K562 (cell line): ENCODE measurements around the gene TMPO. TPM values are rescaled to one million over a fixed set of nuclear protein-coding genes. Genes with fewer than 3 reads are reported as not detected.

Experiments used
- CREB5 ChIP-seq: fragments of 250-450 bp; sonication (Bioruptor Pico); IDR thresholded peaks from 2 replicates; pipeline ENCODE4 v1.5.0; 2020; ENCODE audit warnings: mild to moderate bottlenecking
- CSDE1 ChIP-seq, 2 experiments: fragments of 450-650 bp; IDR thresholded peaks; 2 replicates each; pipeline ENCODE4 v1.6.1; 2016; ENCODE audit warnings: mild to moderate bottlenecking in 1 of 2
- ETV6 ChIP-seq, 3 experiments: fragments of 150-350 bp in 1 of 3; sonication (generic) in 1 of 3; formaldehyde crosslinking in 1 of 3; IDR thresholded peaks; 2 replicates each; pipeline versions ENCODE4 v1.6.1 to v1.8.0; 2014 to 2022; ENCODE audit warnings: borderline replicate concordance in 2 of 3, low read depth in 2 of 3, antibody characterized with exemption in 1 of 3, low read length in 1 of 3, mild to moderate bottlenecking in 1 of 3, missing genetic modification reagents in 1 of 3
- FOXA3 ChIP-seq, 2 experiments: fragments of 450-650 bp in 1 of 2; sonication (generic) in 1 of 2; formaldehyde crosslinking; IDR thresholded peaks in 1 of 2; conservative IDR thresholded peaks in 1 of 2; 2 replicates each; pipeline versions ENCODE4 v1.4.0 to v1.8.0; 2020 to 2022; ENCODE audit warnings: mild to moderate bottlenecking in 2 of 2, missing genetic modification reagents in 1 of 2
- FOXK1 ChIP-seq: sonication (generic); formaldehyde crosslinking; IDR thresholded peaks from 2 replicates; pipeline ENCODE4 v1.8.0; 2022; ENCODE audit warnings: missing genetic modification reagents, mild to moderate bottlenecking, borderline replicate concordance
- HLTF ChIP-seq: fragments of 450-650 bp; IDR thresholded peaks from 2 replicates; pipeline ENCODE4 v1.6.1; 2016
- HNRNPUL1 ChIP-seq: fragments of 200-400 bp; formaldehyde crosslinking; IDR thresholded peaks from 2 replicates; pipeline ENCODE4 v1.6.1; 2017; ENCODE audit warnings: low read length
- KDM2B ChIP-seq: fragments of 250-450 bp; sonication (Bioruptor Pico); IDR thresholded peaks from 2 replicates; pipeline ENCODE4 v1.8.0; 2021; ENCODE audit warnings: mild to moderate bottlenecking, moderate library complexity
- MLLT1 ChIP-seq, 2 experiments: fragments of 450-650 bp; IDR thresholded peaks; 2 replicates each; pipeline ENCODE4 v1.6.1; 2016
- NFE2 ChIP-seq: IDR thresholded peaks from 2 replicates; pipeline ENCODE4 v1.6.1; 2014; ENCODE audit warnings: antibody characterized with exemption, low read depth
- PCBP2 ChIP-seq: fragments of 200-400 bp; formaldehyde crosslinking; IDR thresholded peaks from 2 replicates; pipeline ENCODE4 v1.6.1; 2018; ENCODE audit warnings: low read length, low read depth, mild to moderate bottlenecking, moderate library complexity; ENCODE audit not compliant: poor library complexity, severe bottlenecking
- PKNOX1 ChIP-seq: fragments of 450-650 bp; IDR thresholded peaks from 2 replicates; pipeline ENCODE4 v1.6.1; 2016
- POLR2B ChIP-seq: fragments of 450-650 bp; IDR thresholded peaks from 2 replicates; pipeline ENCODE4 v1.6.1; 2018; ENCODE audit warnings: low read depth; ENCODE audit not compliant: partially characterized antibody
- RBFOX2 ChIP-seq: fragments of 200-400 bp; formaldehyde crosslinking; IDR thresholded peaks from 2 replicates; pipeline ENCODE4 v1.6.1; 2017; ENCODE audit warnings: low read depth, mild to moderate bottlenecking, low read length, moderate library complexity
- SPI1 ChIP-seq: IDR thresholded peaks from 2 replicates; pipeline ENCODE4 v1.6.1; 2011; ENCODE audit warnings: low read depth, low read length, control low read depth, borderline replicate concordance
- ZBTB5 ChIP-seq: fragments of 450-650 bp; IDR thresholded peaks from 2 replicates; pipeline ENCODE4 v1.6.1; 2017; ENCODE audit warnings: antibody characterized with exemption
- ZNF561 ChIP-seq: fragments of 450-650 bp; formaldehyde crosslinking; conservative IDR thresholded peaks from 2 replicates; pipeline ENCODE4 v1.4.0; 2020; ENCODE audit warnings: mild to moderate bottlenecking, moderate library complexity
- ZNF778 ChIP-seq: fragments of 450-650 bp; formaldehyde crosslinking; IDR thresholded peaks from 2 replicates; pipeline ENCODE4 v1.4.0; 2020; ENCODE audit warnings: mild to moderate bottlenecking, moderate library complexity
- polyA plus RNA-seq, 8 experiments: library from polyadenylated mRNA; depleted of rRNA in 4 of 8; stranded (reverse) in 5 of 8; unstranded in 3 of 8; fragments of >200 nt; fragmentation: Nextera tagmentation in 2 of 8; fragmentation: Illumina TruSeq in 1 of 8; extraction: Ambion mirVana in 2 of 8; extraction: Trizol in 1 of 8; gene quantifications; 2 replicates each; pipeline versions ENCODE4 v1.2.1 to v1.2.3, GENCODE V29; 2011 to 2014; ENCODE audit warnings: inconsistent platforms in 1 of 8, missing spikeins in 1 of 8
- total RNA-seq, 7 experiments: library from RNA; depleted of rRNA in 6 of 7; stranded (reverse); fragments of >200 nt in 6 of 7; fragmentation: Illumina TruSeq in 2 of 7; extraction: Trizol in 2 of 7; gene quantifications; 2 replicates each; pipeline versions ENCODE4 v1.2.1 to v1.2.3, GENCODE V29; 2011 to 2021; ENCODE audit warnings: low replicate concordance in 1 of 7

TMPO gene
- total and polyA plus RNA-seq, 9 of the 15 experiments (the other 6 are each of a cell fraction or from before 2014, with no cell fraction given): 62.1 to 263 (median 182) TPM

- TF ChIP-seq ZBTB5 (peak; percentile 76; the same call in 1 of the 2 replicates), RBFOX2 (peak; percentile 86), ZNF778 (CRISPR knock-in tag) (no peak), HNRNPUL1 (no peak), CSDE1 (IDR thresholded peaks at IDR 0.05) (peak in 1 of 2 experiments; percentile 88; a peak in 2 of 4 replicates), FOXA3 (CRISPR knock-in tag; conservative IDR thresholded peaks at IDR 0.05 in 1 of 2, IDR thresholded peaks at IDR 0.05 in 1 of 2) (peak in 1 of 2 experiments; percentile 63; a peak in 1 of 4 replicates), POLR2B (peak; percentile 50), SPI1 (peak; percentile 37; the same call in 1 of the 2 replicates), MLLT1 (IDR thresholded peaks at IDR 0.05) (peak; percentile 59 to 60; a peak in 3 of 4 replicates), FOXK1 (CRISPR knock-in tag) (no peak), NFE2 (no peak; the same call in 1 of the 2 replicates), ETV6 (IDR thresholded peaks at IDR 0.05; ENCODE audit: borderline replicate concordance in 1 of 2, low read depth in 2 of 2, low read length in 1 of 2) (no peak), ETV6 (CRISPR knock-in tag; IDR thresholded peaks at IDR 0.05; ENCODE audit: borderline replicate concordance) (no peak), CREB5 (CRISPR knock-in tag) (no peak), KDM2B (CRISPR knock-in tag) (0 out of 2 replicates have a peak, but pooled peaks have one; percentile 17), PCBP2 (no peak), HLTF (peak; percentile 55; the same call in 1 of the 2 replicates), PKNOX1 (0 out of 2 replicates have a peak, but pooled peaks have one; percentile 40), ZNF561 (CRISPR knock-in tag) (no peak)
These were observed 11.6 kb upstream of the TMPO start (continued) for GRCh38 chr12:98503592-98504367.
